Measurements from ENCODE around the gene TTYH1. TPM values are rescaled to one million over a fixed set of nuclear protein-coding genes. Genes with fewer than 3 reads are reported as not detected.
"Not testable (repeated sequence)": the region's sequence is repeated elsewhere in the genome, so short reads cannot be mapped to it uniquely, and the experiment has no call there.

Gene TTYH1
- total RNA-seq, 1 experiment from 2014 or later = 0.62 TPM

DNA sequence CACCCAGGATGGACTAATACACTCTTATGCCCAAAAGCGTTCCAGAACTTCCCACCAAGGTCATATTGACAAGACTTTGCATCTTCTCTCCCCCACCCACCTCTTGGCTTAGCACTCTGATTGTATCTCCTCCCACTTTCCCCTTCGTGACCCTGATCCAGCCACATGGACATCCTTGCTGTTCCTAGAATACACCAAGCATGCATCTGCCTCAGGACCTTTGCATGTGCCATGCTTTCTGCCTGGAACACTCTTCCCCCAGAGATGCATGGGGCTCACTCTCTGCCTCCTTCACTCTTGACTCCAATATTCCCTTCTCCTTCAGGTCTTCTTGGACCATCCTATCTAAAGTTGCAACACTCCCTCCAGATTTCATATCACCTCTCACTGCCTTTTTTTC lies 34.4 kb upstream of the TTYH1 start:
- Histone ChIP-seq H3K27ac (ENCODE audit: low read length) (no peak overlapping the region), H3K9me3 (ENCODE audit: control insufficient read depth, insufficient read depth, low read depth, low read length) (no peaks in the 10 kb centered on the region), H3K4me1 (ENCODE audit: control insufficient read depth, insufficient read depth, low read length) (no peaks in the 10 kb centered on the region), H3K36me3 (ENCODE audit: control insufficient read depth, insufficient read depth, low read length) (no peaks in the 10 kb centered on the region), H3K4me3 (ENCODE audit: low read depth in 2 of 2, low read length in 2 of 2) (no peak overlapping the region), H3K27me3 (ENCODE audit: control insufficient read depth, insufficient read depth, low read length) (peaks cover 15% of the 10 kb centered on the region)
- intact Hi-C loops (cut with micrococcal nuclease; ENCODE audit: unreplicated experiment) (no loop called here), in situ Hi-C loops (cut with HindIII; ENCODE audit: low pct_unique_long_range_greater_than_20kb, low sequenced_read_pairs) (no loop called here)
- ChIA-PET CTCF (no interaction called here), POLR2A (no interaction called here)
- ATAC-seq (no peak), DNase-seq (ENCODE audit: low read depth, low spot score) (no peak)
- TF ChIP-seq POLR2AphosphoS5 (IDR thresholded peaks at IDR 0.05; ENCODE audit: low read depth, low read length) (no peak), TCF7L2 (IDR thresholded peaks at IDR 0.05; ENCODE audit: low read depth, low read length) (no peak), SIN3A (IDR thresholded peaks at IDR 0.05; ENCODE audit: borderline replicate concordance, insufficient read depth, low read depth, low read length) (no peak)
- TF ChIP-seq, protein P1, sequence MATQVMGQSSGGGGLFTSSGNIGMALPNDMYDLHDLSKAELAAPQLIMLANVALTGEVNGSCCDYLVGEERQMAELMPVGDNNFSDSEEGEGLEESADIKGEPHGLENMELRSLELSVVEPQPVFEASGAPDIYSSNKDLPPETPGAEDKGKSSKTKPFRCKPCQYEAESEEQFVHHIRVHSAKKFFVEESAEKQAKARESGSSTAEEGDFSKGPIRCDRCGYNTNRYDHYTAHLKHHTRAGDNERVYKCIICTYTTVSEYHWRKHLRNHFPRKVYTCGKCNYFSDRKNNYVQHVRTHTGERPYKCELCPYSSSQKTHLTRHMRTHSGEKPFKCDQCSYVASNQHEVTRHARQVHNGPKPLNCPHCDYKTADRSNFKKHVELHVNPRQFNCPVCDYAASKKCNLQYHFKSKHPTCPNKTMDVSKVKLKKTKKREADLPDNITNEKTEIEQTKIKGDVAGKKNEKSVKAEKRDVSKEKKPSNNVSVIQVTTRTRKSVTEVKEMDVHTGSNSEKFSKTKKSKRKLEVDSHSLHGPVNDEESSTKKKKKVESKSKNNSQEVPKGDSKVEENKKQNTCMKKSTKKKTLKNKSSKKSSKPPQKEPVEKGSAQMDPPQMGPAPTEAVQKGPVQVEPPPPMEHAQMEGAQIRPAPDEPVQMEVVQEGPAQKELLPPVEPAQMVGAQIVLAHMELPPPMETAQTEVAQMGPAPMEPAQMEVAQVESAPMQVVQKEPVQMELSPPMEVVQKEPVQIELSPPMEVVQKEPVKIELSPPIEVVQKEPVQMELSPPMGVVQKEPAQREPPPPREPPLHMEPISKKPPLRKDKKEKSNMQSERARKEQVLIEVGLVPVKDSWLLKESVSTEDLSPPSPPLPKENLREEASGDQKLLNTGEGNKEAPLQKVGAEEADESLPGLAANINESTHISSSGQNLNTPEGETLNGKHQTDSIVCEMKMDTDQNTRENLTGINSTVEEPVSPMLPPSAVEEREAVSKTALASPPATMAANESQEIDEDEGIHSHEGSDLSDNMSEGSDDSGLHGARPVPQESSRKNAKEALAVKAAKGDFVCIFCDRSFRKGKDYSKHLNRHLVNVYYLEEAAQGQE (IDR thresholded peaks at IDR 0.05; ENCODE audit: insufficient read depth in 1 of 2, low read depth in 2 of 2, low read length in 1 of 2) = no peak
- TF ChIP-seq, protein P2, sequence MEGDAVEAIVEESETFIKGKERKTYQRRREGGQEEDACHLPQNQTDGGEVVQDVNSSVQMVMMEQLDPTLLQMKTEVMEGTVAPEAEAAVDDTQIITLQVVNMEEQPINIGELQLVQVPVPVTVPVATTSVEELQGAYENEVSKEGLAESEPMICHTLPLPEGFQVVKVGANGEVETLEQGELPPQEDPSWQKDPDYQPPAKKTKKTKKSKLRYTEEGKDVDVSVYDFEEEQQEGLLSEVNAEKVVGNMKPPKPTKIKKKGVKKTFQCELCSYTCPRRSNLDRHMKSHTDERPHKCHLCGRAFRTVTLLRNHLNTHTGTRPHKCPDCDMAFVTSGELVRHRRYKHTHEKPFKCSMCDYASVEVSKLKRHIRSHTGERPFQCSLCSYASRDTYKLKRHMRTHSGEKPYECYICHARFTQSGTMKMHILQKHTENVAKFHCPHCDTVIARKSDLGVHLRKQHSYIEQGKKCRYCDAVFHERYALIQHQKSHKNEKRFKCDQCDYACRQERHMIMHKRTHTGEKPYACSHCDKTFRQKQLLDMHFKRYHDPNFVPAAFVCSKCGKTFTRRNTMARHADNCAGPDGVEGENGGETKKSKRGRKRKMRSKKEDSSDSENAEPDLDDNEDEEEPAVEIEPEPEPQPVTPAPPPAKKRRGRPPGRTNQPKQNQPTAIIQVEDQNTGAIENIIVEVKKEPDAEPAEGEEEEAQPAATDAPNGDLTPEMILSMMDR (IDR thresholded peaks at IDR 0.05) = no peak
- no TSS peak for BruUV-seq (replicated peaks)

- H3K27ac ChIP-seq (ENCODE audit: low read length); BruUV-seq (replicated peaks); intact Hi-C loops (cut with micrococcal nuclease; ENCODE audit: unreplicated experiment); H3K4me1 ChIP-seq (ENCODE audit: control insufficient read depth, insufficient read depth, low read length); POLR2A ChIA-PET; H3K4me3 ChIP-seq (ENCODE audit: low read depth in 2 of 2, low read length in 2 of 2); in situ Hi-C loops (cut with HindIII; ENCODE audit: low pct_unique_long_range_greater_than_20kb, low sequenced_read_pairs); ATAC-seq; H3K9me3 ChIP-seq (ENCODE audit: control insufficient read depth, insufficient read depth, low read depth, low read length); DNase-seq (ENCODE audit: low read depth, low spot score); H3K36me3 ChIP-seq (ENCODE audit: control insufficient read depth, insufficient read depth, low read length): not testable (repeated sequence)
- peaks cover 17% of the 10 kb centered on the region for H3K27me3 ChIP-seq (ENCODE audit: control insufficient read depth, insufficient read depth, low read length)
- CTCF ChIA-PET = interaction anchor here (0.6 to 0.7 kb wide), 3 partner anchors 8 to 214 kb away, joined by 4 to 5 read pairs (median 5); no protein-coding TSS in a partner anchor
Measured at GRCh38 chr19:54382041-54382440, 33.2 kb upstream of the TTYH1 start.

- CTCF ChIA-PET = interaction anchor here (0.6 to 0.7 kb wide), 2 partner anchors 144 to 147 kb away, joined by 5 to 6 read pairs; no protein-coding TSS in a partner anchor
- Histone ChIP-seq H3K9me3 (ENCODE audit: control insufficient read depth, insufficient read depth, low read depth, low read length) (no peaks in the 10 kb centered on the region), H3K36me3 (ENCODE audit: control insufficient read depth, insufficient read depth, low read length) (no peaks in the 10 kb centered on the region), H3K4me1 (ENCODE audit: control insufficient read depth, insufficient read depth, low read length) (0 out of 2 replicates have a peak, but pooled peaks cover 1% of the 10 kb centered on the region), H3K27ac (ENCODE audit: low read length) (no peak overlapping the region), H3K4me3 (ENCODE audit: low read depth in 2 of 2, low read length in 2 of 2) (no peak overlapping the region), H3K27me3 (ENCODE audit: control insufficient read depth, insufficient read depth, low read length) (peaks cover 26% of the 10 kb centered on the region)
- POLR2A ChIA-PET = no interaction called here
- ATAC-seq = no peak
- no peak for DNase-seq (ENCODE audit: low read depth, low spot score)
- intact Hi-C loops (cut with micrococcal nuclease; ENCODE audit: unreplicated experiment) = no loop called here
- in situ Hi-C loops (cut with HindIII; ENCODE audit: low pct_unique_long_range_greater_than_20kb, low sequenced_read_pairs) = no loop called here
- BruUV-seq (replicated peaks) = no TSS peak
- TF ChIP-seq POLR2AphosphoS5 (IDR thresholded peaks at IDR 0.05; ENCODE audit: low read depth, low read length) (no peak), TCF7L2 (IDR thresholded peaks at IDR 0.05; ENCODE audit: low read depth, low read length) (no peak), SIN3A (IDR thresholded peaks at IDR 0.05; ENCODE audit: borderline replicate concordance, insufficient read depth, low read depth, low read length) (no peak)
- TF ChIP-seq, protein P2 (IDR thresholded peaks at IDR 0.05) = no peak
- TF ChIP-seq, protein P1 (IDR thresholded peaks at IDR 0.05; ENCODE audit: insufficient read depth in 1 of 2, low read depth in 2 of 2, low read length in 1 of 2) = no peak
Measured at GRCh38 chr19:54383330-54383729, 31.9 kb upstream of the TTYH1 start.
